Stromal cell of bone marrow (primary cell): Measurements from ENCODE around the gene NIT1.
"Not testable (repeated sequence)": the region's sequence is repeated elsewhere in the genome, so short reads cannot be mapped to it uniquely, and the experiment has no call there.

ENCODE experiments used
- DNase-seq: peaks from one replicate; pipeline ENCODE4 v3.0.0-alpha.2; 2012; ENCODE audit warnings: low read depth

NIT1 gene

GRCh38 chr1:161113915-161114314 lies 4.0 kb upstream of the NIT1 start:
- DNase-seq = no peak

- DNase-seq = no peak
Measured at GRCh38 chr1:161114556-161114955, 3.3 kb upstream of the NIT1 start.

GRCh38 chr1:161115132-161115711 lies 2.7 kb upstream of the NIT1 start:
- DNase-seq = no peak

- not testable (repeated sequence) for DNase-seq
Measured at GRCh38 chr1:161115961-161116360, 1.9 kb upstream of the NIT1 start.

DNA sequence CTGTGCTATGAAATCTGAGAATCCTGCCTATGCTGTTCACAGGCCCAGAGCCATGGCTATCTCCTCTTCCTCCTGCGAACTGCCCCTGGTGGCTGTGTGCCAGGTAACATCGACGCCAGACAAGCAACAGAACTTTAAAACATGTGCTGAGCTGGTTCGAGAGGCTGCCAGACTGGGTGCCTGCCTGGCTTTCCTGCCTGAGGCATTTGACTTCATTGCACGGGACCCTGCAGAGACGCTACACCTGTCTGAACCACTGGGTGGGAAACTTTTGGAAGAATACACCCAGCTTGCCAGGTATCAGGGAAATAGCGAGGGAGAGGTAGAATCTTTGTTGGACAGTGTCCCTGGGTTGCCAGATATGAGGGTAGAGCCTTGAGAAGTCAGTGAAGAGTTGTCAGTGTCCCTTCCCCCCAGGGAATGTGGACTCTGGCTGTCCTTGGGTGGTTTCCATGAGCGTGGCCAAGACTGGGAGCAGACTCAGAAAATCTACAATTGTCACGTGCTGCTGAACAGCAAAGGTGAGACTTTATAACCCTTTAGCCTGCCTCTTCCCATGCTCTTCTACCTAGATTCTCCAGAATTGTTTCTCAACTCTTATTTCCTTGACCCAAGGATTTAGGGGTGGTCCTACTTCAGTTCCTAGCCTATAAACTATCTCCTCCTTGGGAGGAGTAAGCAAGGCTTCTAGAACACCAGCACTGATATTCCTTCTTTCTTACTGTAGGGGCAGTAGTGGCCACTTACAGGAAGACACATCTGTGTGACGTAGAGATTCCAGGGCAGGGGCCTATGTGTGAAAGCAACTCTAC lies 1.4 kb downstream of the NIT1 start:
- DNase-seq = peak; percentile 54

GRCh38 chr1:161121042-161121650 lies 3.2 kb downstream of the NIT1 start:
- no peak for DNase-seq

- DNase-seq = no peak
Measured at GRCh38 chr1:161121834-161122233, 3.9 kb downstream of the NIT1 start.

DNA sequence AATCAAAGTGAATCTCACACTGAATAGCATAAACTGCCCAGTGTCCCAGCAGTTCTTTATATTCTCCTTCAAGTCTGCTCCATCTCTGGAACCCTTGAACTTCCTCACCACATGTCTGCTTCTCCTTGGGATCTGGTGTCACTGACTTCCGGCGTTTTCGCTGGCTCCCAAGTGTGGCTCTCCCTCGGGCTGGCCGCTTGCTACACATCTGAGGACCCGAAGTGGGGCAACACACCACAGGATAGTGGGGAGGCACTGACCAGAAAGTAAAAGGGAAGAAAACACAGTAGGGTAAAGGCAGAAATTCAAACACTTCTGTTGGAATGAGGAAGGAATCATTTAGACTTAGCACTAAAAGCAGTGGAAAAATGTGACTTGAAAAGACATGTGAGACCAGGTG lies 5.1 kb downstream of the NIT1 start:
- no peak for DNase-seq

DNA sequence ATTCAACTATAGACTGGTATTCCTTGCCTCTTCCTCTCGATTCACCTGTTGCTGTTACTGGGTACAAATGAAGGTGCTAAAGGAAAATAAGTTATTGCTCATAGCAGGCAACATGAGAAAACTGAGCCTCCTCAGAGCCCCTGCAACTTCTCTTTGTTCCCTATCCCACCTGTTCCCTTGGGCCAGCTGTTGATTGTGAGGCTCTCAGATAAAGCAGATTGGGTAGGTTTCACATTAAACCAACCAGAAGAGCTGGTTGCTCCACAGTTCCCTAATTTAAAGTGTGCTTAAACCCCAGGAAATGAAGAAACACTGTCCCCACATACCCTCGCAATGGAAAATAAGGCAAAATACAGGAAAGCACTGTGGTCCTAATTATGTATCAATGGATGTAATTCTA lies 9.7 kb downstream of the NIT1 start:
- DNase-seq = no peak

- no peak for DNase-seq
Measured at GRCh38 chr1:161128591-161129420, 10.9 kb downstream of the NIT1 start.

DNA sequence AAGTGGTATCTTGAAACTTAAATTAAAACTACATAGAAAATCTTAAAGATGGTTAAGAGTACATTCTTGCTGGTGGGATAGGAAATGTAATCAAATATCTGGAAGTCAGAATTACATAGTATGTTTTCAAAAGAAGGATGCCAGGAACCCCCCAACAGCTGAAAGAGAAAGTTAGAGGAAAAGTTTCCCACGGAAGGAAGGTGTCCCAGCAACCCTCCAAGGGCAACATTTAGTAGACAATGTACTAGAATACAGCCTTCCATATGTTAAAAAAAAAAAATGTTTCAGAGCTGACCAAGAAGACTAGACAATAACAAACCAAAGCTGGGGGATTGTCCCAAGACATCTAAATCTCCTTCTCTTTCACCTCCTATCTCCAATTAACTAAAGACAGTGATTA lies 12.4 kb downstream of the NIT1 start:
- DNase-seq = no peak

DNA sequence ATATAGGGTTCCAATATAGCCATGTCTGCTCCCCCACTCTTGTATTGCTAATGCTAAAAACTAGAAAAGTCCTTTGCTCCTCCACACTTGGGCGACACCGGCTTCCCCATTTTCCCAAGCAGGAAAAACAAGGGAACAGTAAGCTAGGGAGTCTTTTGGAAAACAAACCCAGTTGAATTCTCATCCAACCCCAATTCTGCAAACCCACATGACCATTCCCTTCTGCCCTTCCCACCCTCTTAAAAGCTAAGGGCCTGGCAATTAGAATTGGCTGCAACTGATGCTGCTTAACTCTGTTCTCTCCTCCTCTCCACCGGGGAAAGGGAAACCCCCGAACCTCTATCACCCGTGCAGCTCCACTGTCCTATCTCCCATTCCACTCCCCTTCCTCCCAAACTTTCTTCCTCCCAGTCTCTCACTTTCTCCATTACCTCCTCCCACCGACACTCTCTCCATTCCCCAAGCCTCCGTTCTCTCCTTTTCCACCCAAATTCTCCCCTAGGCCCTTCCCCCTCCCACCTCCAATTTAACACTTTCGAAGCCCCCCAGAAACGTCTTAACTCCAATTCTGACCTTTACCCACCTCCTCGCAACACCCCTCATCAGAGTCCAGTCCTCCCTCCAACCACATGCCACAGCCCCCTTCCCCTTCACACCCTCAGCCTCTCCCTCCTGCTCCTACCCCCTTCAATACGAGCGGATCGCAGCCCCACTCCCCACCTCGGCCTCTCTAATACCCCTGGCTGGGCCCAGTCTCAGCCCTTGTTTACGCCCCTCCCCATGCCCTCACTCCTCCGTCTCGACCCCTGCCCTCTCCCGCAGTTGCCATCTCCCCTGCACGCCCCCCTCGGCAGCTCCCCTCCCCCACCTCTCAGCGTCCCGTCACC lies 13.9 kb downstream of the NIT1 start:
- DNase-seq = peak; percentile 43

GRCh38 chr1:161132410-161133219 lies 14.7 kb downstream of the NIT1 start, which contains the start of gene DEDD:
Gene DEDD (minus strand): TSS chr1:161132667. CDS start chr1:161124462, 8,205 bp downstream.
- DNase-seq = peak; percentile 96

DNA sequence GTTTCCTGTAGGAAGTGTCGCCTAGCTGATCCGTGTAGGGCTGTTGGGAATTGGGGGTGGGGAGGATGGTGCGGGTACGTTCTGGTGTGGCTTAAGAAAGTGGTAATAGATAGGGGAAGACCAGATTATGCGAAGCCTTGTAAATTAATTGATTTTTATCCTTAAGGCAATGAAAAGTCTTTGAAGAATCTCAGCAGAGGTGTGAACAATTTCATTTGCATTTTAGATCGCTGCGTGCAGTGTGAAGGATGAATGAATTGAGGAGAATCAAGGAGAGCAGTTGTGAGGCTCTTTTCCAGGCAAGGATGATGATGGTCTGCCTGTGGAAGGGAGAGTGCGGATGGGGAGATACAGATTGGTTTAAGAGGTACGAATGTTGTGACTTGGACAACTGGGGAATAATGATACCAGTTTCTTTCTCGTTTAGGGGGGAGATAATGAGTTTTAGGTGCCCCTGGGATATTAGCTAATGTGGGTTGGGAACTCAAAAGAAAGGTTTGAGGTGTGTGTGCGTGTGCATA lies 15.4 kb downstream of the NIT1 start:
- DNase-seq = no peak

- DNase-seq = no peak
Measured at GRCh38 chr1:161137881-161138280, 20.0 kb downstream of the NIT1 start.

GRCh38 chr1:161138431-161138830 lies 20.5 kb downstream of the NIT1 start:
- DNase-seq = no peak

DNA sequence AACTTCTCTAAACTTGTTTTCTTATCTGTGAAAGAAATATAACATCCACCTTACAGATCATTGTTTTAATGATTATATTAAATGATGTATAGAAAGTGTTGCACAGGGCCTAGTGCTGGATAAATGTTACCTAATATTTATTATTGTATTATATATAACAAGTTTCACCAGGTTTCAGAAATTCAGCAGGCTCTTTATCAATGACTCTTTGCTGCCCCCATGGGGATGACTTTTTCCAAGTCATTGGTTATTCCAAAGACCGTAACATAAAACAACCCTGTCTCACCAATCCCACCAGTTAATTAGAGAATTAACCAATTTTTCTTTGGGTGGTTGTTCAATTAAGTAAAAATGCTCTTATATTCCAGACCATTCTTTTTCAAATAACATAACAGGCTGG lies 21.9 kb downstream of the NIT1 start:
- DNase-seq = peak; percentile 27

- DNase-seq = no peak
Measured at GRCh38 chr1:161140755-161141400, 23.0 kb downstream of the NIT1 start.

DNA sequence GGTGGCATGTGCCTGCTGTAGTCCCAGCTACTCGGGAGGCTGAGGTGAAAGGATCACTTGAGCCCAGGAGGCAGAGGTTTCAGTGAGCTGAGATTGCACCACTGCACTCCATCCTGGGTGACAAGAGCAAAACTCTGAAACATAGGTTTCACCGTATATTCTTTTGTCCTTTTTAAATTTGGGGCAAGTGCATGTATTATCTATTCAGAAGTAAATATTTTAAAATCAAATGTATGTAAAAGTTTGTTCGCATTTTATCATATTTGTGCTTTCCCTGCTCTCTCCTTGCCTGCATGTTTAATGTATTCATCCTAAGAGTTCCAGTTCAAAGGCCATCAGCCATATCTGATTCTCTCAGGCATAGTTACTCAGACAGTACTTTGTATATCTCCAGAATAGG lies 27.9 kb downstream of the NIT1 start:
- DNase-seq = no peak

DNA sequence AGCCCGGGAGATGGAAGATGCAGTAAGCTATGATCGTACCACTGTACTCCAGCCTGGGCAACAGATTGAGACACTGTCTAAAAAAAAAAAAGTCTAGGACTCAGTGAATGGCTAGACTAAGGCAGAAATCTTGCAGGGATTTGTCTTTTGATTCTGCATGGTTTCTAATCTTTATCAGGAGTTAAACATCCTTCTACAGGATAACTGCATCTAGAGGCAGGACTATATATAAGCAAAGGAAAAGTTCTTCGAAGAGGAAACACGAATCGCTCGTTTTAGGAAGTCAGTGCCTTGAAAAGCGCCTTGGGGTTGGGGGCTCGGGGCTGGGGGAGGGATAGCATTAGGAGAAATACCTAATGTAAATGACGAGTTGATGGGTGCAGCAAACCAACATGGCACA lies 35.3 kb downstream of the NIT1 start:
- DNase-seq = no peak
